SU-DHL-6 (cell line): Measurements from ENCODE around the gene FBLN2.

ENCODE experiments used
- H2AFZ ChIP-seq: fragments of 200-600 bp; sonication (generic); 2 replicates; pipeline ENCODE4 v1.6.1; 2014; ENCODE audit warnings: low read depth, mild to moderate bottlenecking, moderate library complexity, mixed read lengths, antibody characterized with exemption, low read length; ENCODE audit not compliant: severe bottlenecking
- H3F3A ChIP-seq: fragments of 200-600 bp; shearing (Covaris generic); 2 replicates; pipeline ENCODE4 v1.6.0; 2016; ENCODE audit warnings: antibody characterized with exemption, mild to moderate bottlenecking; ENCODE audit not compliant: insufficient read depth
- H3K27ac ChIP-seq: fragments of 200-600 bp; sonication (generic); 2 replicates; pipeline ENCODE4 v1.5.1; 2016; ENCODE audit warnings: low read depth, mild to moderate bottlenecking, low read length, moderate library complexity, mixed read lengths
- H3K27me3 ChIP-seq: fragments of 200-600 bp; sonication (generic), shearing (Covaris generic); 2 replicates; pipeline ENCODE4 v1.6.0; 2014; ENCODE audit warnings: mild to moderate bottlenecking, low read length
- H3K36me3 ChIP-seq: fragments of 200-600 bp; sonication (generic); 2 replicates; pipeline ENCODE4 v1.6.1; 2014; ENCODE audit warnings: mild to moderate bottlenecking, low read length, mixed read lengths
- H3K4me2 ChIP-seq: fragments of 300-600, 200-600 bp; shearing (Covaris generic), sonication (generic); 2 replicates; pipeline ENCODE4 v1.6.0; 2014; ENCODE audit warnings: low read length, low read depth, mild to moderate bottlenecking; ENCODE audit not compliant: poor library complexity, severe bottlenecking
- H3K4me3 ChIP-seq: fragments of 200-600 bp; sonication (generic); 2 replicates; pipeline ENCODE4 v1.5.1; 2014; ENCODE audit warnings: antibody characterized with exemption, low read length, mild to moderate bottlenecking, mixed read lengths; ENCODE audit not compliant: insufficient read depth, poor library complexity, severe bottlenecking
- H3K79me2 ChIP-seq: fragments of 200-600 bp; sonication (generic); 2 replicates; pipeline ENCODE4 v1.6.1; 2014; ENCODE audit warnings: mild to moderate bottlenecking, low read length, moderate library complexity; ENCODE audit not compliant: insufficient read depth
- H3K9ac ChIP-seq: fragments of 200-600 bp; sonication (generic); 2 replicates; pipeline ENCODE4 v1.7.0; 2014; ENCODE audit warnings: mild to moderate bottlenecking, low read length
- H3K9me2 ChIP-seq: fragments of 200-600 bp; sonication (generic); replicated peaks from 2 replicates; pipeline ENCODE4 v1.6.1; 2014; ENCODE audit warnings: low read length; ENCODE audit not compliant: insufficient read depth
- H3K9me3 ChIP-seq: fragments of 200-600 bp; sonication (generic); 2 replicates; pipeline ENCODE4 v1.6.1; 2014; ENCODE audit warnings: low read length, mixed read lengths; ENCODE audit not compliant: insufficient read depth
- H4K20me1 ChIP-seq: fragments of 200-600 bp; sonication (generic); 2 replicates; pipeline ENCODE4 v1.6.1; 2014; ENCODE audit warnings: low read depth, mild to moderate bottlenecking, antibody characterized with exemption, low read length, moderate library complexity, mixed read lengths
- CTCF ChIP-seq: fragments of 200-600 bp; sonication (generic); IDR thresholded peaks from one replicate; pipeline ENCODE4 v1.5.1; 2017; ENCODE audit warnings: antibody characterized with exemption, mild to moderate bottlenecking, low read length, moderate library complexity; ENCODE audit not compliant: insufficient read depth, poor library complexity, severe bottlenecking
- EZH2phosphoT487 ChIP-seq: fragments of 200-600 bp; sonication (generic), shearing (Covaris generic); conservative IDR thresholded peaks from 2 replicates; pipeline ENCODE4 v1.6.1; 2018; ENCODE audit warnings: mild to moderate bottlenecking, antibody characterized with exemption, low read length, moderate library complexity, mixed read lengths

FBLN2 gene

GRCh38 chr3:13637311-13637891 lies 88.5 kb downstream of the FBLN2 start:
- Histone ChIP-seq H3K9me2 (no peaks in the 10 kb centered on the region), H3K4me2 (no peak overlapping the region), H3K9ac (no peak overlapping the region), H3F3A (no peaks in the 10 kb centered on the region), H4K20me1 (no peaks in the 10 kb centered on the region), H3K4me3 (no peak overlapping the region), H3K27ac (no peak overlapping the region), H3K79me2 (no peaks in the 10 kb centered on the region), H3K27me3 (no peaks in the 10 kb centered on the region), H3K36me3 (no peaks in the 10 kb centered on the region), H2AFZ (no peak overlapping the region), H3K9me3 (no peaks in the 10 kb centered on the region)
- TF ChIP-seq EZH2phosphoT487 (no peak), CTCF (no peak)

GRCh38 chr3:13637953-13638352 lies 89.0 kb downstream of the FBLN2 start:
- Histone ChIP-seq H3K9me2 (no peaks in the 10 kb centered on the region), H3K79me2 (no peaks in the 10 kb centered on the region), H3K27ac (no peak overlapping the region), H2AFZ (no peak overlapping the region), H3K4me3 (no peak overlapping the region), H3K36me3 (no peaks in the 10 kb centered on the region), H3K9me3 (no peaks in the 10 kb centered on the region), H3K9ac (no peak overlapping the region), H3F3A (no peaks in the 10 kb centered on the region), H3K4me2 (no peak overlapping the region), H3K27me3 (no peaks in the 10 kb centered on the region), H4K20me1 (no peaks in the 10 kb centered on the region)
- TF ChIP-seq EZH2phosphoT487 = no peak
- no peak for TF ChIP-seq CTCF

- no peaks in the 10 kb centered on the region for H3K9me2 ChIP-seq
- H3K9ac ChIP-seq = no peak overlapping the region
- H3K9me3 ChIP-seq = no peaks in the 10 kb centered on the region
- no peaks in the 10 kb centered on the region for H4K20me1 ChIP-seq
- no peaks in the 10 kb centered on the region for H3K79me2 ChIP-seq
- no peak overlapping the region for H3K4me3 ChIP-seq
- no peaks in the 10 kb centered on the region for H3K36me3 ChIP-seq
- H3K4me2 ChIP-seq = no peak overlapping the region
- no peak overlapping the region for H2AFZ ChIP-seq
- no peaks in the 10 kb centered on the region for H3K27me3 ChIP-seq
- H3K27ac ChIP-seq = no peak overlapping the region
- no peaks in the 10 kb centered on the region for H3F3A ChIP-seq
- TF ChIP-seq CTCF (no peak), EZH2phosphoT487 (no peak)
These were observed 90.0 kb downstream of the FBLN2 start for GRCh38 chr3:13638927-13639326.
